Lung (tissue), 12 donors: ENCODE results near the gene SNX5. TPM values are rescaled to one million over a fixed set of nuclear protein-coding genes. Genes with fewer than 3 reads are reported as not detected.

ENCODE experiments used
- ATAC-seq: fragments of 200-7000 bp; cut with Tn5 transposase; one replicate; pipeline ENCODE4 v1.9.1; 2020; ENCODE audit warnings: moderate number of reproducible peaks; ENCODE audit not compliant: insufficient read depth, low FRiP score
- DNase-seq, 3 donors: peaks; one replicate each; pipeline ENCODE4 v3.0.0-alpha.2; 2013 to 2017
- H3K27ac ChIP-seq, 2 donors: one replicate each; pipeline ENCODE4 v1.5.1; 2013; ENCODE audit warnings: mild to moderate bottlenecking in 2 of 2, moderate library complexity in 2 of 2, control low read depth in 1 of 2, inconsistent platforms in 1 of 2, low read depth in 1 of 2, low read length in 1 of 2
- H3K27me3 ChIP-seq, 3 donors: one replicate each; pipeline ENCODE4 v1.5.1; 2013; ENCODE audit warnings: low read length in 2 of 3; ENCODE audit not compliant: control insufficient read depth in 3 of 3, insufficient read depth in 3 of 3
- H3K36me3 ChIP-seq, 4 donors: one replicate each; pipeline ENCODE4 v1.5.1; 2013; ENCODE audit warnings: low read length in 4 of 4, mild to moderate bottlenecking in 1 of 4, moderate library complexity in 1 of 4; ENCODE audit not compliant: control insufficient read depth in 4 of 4, insufficient read depth in 4 of 4
- H3K4me1 ChIP-seq, 5 donors: one replicate each; pipeline ENCODE4 v1.5.1; 2013; ENCODE audit warnings: low read length in 5 of 5, mild to moderate bottlenecking in 2 of 5, moderate library complexity in 1 of 5; ENCODE audit not compliant: control insufficient read depth in 5 of 5, insufficient read depth in 5 of 5
- H3K4me3 ChIP-seq: one replicate; pipeline ENCODE4 v1.5.1; 2013; ENCODE audit warnings: mild to moderate bottlenecking, control low read depth, moderate library complexity
- H3K9ac ChIP-seq, 2 donors: one replicate each; pipeline ENCODE4 v1.5.1; 2013; ENCODE audit warnings: low read length in 2 of 2, control low read depth in 1 of 2; ENCODE audit not compliant: insufficient read depth in 1 of 2
- H3K9me3 ChIP-seq, 4 donors: one replicate each; pipeline ENCODE4 v1.5.1; 2013; ENCODE audit warnings: low read length in 3 of 4, mild to moderate bottlenecking in 1 of 4, moderate library complexity in 1 of 4; ENCODE audit not compliant: control insufficient read depth in 4 of 4, insufficient read depth in 3 of 4
- CTCF ChIP-seq: IDR thresholded peaks from 2 replicates; pipeline ENCODE4 v1.5.1; 2012; ENCODE audit warnings: mild to moderate bottlenecking; ENCODE audit errors: control extremely low read depth, extremely low read depth
- WGBS, 2 donors: extraction: QIAGEN DNeasy Blood & Tissue Kit; methylation state at CpG; one replicate each; pipeline ENCODE4 v1.1.7; 2013; 5-methylcytosine and 5-hydroxymethylcytosine counted together
- polyA plus RNA-seq, 2 donors: library from polyadenylated mRNA; stranded (reverse); fragments of 200-250 nt; gene quantifications; one replicate each; pipeline ENCODE4 v1.2.1, GENCODE V29; 2013
- total RNA-seq, 2 donors: library from RNA; depleted of rRNA in 1 of 2; stranded (reverse); fragments of >200 nt in 1 of 2; gene quantifications; one replicate each; pipeline ENCODE4 v1.2.1, GENCODE V29; 2014 to 2021
- donor health status: control.
- donor health status: control.
- donor health status: Bipolar disorder and iron deficiency.
- donor health status: healthy.
- donor health status: DM: yes; HTN: yes; CAD: no.

SNX5 gene
- total and polyA plus RNA-seq, 4 donors, result 66.6 to 194 (median 86.7) TPM

- Histone ChIP-seq H3K27ac (no peak overlapping the region), H3K4me1 (peaks cover 0 to 14% (median 0%) of the 10 kb centered on the region in 5 donors), H3K36me3 (no peaks in the 10 kb centered on the region), H3K4me3 (no peak overlapping the region), H3K9ac (no peak overlapping the region), H3K9me3 (no peaks in the 10 kb centered on the region), H3K27me3 (no peaks in the 10 kb centered on the region)
- 84 to 90% methylated on average over 4 of the region's 4 CpGs for WGBS, 2 donors
- DNase-seq (no peak), ATAC-seq (no peak)
- no peak for TF ChIP-seq CTCF
Observed at GRCh38 chr20:17999566-17999965, 31.0 kb upstream of the SNX5 start.

- 92 to 93% methylated on average over 5 of the region's 5 CpGs for WGBS, 2 donors
- no peak for TF ChIP-seq CTCF
Observed at GRCh38 chr20:17998446-17998845, 29.9 kb upstream of the SNX5 start.

GRCh38 chr20:17995967-17996819, 27.6 kb upstream of the SNX5 start:
- Histone ChIP-seq H3K27ac (no peak overlapping the region), H3K4me3 (no peak overlapping the region), H3K36me3 (no peaks in the 10 kb centered on the region), H3K9ac (peak overlapping the region in 1 of 2 donors; percentile 71), H3K27me3 (no peaks in the 10 kb centered on the region), H3K4me1 (peaks cover 0 to 6% (median 0%) of the 10 kb centered on the region in 5 donors), H3K9me3 (no peaks in the 10 kb centered on the region)
- peak; percentile 98 for TF ChIP-seq CTCF
- 26 to 30% methylated on average over 16 of the region's 16 CpGs for WGBS, 2 donors
- no peak for ATAC-seq
- peak; percentile 53 to 85 (median 84) for DNase-seq

More at GRCh38 chr20:17998446-17998845, 29.9 kb upstream of the SNX5 start:
- no peak overlapping the region for H3K27ac ChIP-seq
- H3K4me3 ChIP-seq, result no peak overlapping the region
- no peaks in the 10 kb centered on the region for H3K27me3 ChIP-seq
- no peaks in the 10 kb centered on the region for H3K36me3 ChIP-seq
- H3K4me1 ChIP-seq, result peaks cover 0 to 6% (median 0%) of the 10 kb centered on the region in 5 donors
- DNase-seq (no peak), ATAC-seq (no peak)
- no peak overlapping the region for H3K9ac ChIP-seq
- no peaks in the 10 kb centered on the region for H3K9me3 ChIP-seq
